Trophoblast cell (in vitro differentiated cells and primary cell): Measurements from ENCODE around the gene CFAP46.

Experiments
- DNase-seq, 2 donors: peaks; one replicate each; pipeline ENCODE4 v3.0.0-alpha.2; 2016
- H2AFZ ChIP-seq: 2 replicates; pipeline ENCODE4 v1.6.1; 2013; ENCODE audit warnings: low read length, moderate library complexity, mild to moderate bottlenecking; ENCODE audit not compliant: insufficient read depth, poor library complexity
- H2AK5ac ChIP-seq: 2 replicates; pipeline ENCODE4 v1.6.1; 2013; ENCODE audit warnings: mild to moderate bottlenecking, low read length
- H2BK120ac ChIP-seq: 2 replicates; pipeline ENCODE4 v1.6.1; 2013; ENCODE audit warnings: low read length, mild to moderate bottlenecking, moderate library complexity; ENCODE audit not compliant: insufficient read depth, poor library complexity
- H2BK12ac ChIP-seq: 2 replicates; pipeline ENCODE4 v1.6.1; 2013; ENCODE audit warnings: mild to moderate bottlenecking, low read length, moderate library complexity
- H2BK5ac ChIP-seq: 2 replicates; pipeline ENCODE4 v1.6.1; 2013; ENCODE audit warnings: low read length, low read depth, moderate library complexity, mild to moderate bottlenecking; ENCODE audit not compliant: poor library complexity
- H3K14ac ChIP-seq: 2 replicates; pipeline ENCODE4 v1.6.1; 2013; ENCODE audit warnings: mild to moderate bottlenecking, low read length
- H3K18ac ChIP-seq: 2 replicates; pipeline ENCODE4 v1.6.1; 2013; ENCODE audit warnings: mild to moderate bottlenecking, low read length
- H3K23ac ChIP-seq: 2 replicates; pipeline ENCODE4 v1.6.1; 2013; ENCODE audit warnings: low read length
- H3K27ac ChIP-seq: 2 replicates; pipeline ENCODE4 v1.5.1; 2013; ENCODE audit warnings: low read depth, mild to moderate bottlenecking, inconsistent platforms, low read length, moderate library complexity
- H3K27me3 ChIP-seq: 2 replicates; pipeline ENCODE4 v1.6.1; 2013; ENCODE audit warnings: inconsistent platforms, mild to moderate bottlenecking, low read length, moderate library complexity; ENCODE audit not compliant: insufficient read depth
- H3K36me3 ChIP-seq, 2 experiments: 1 replicate in 1 of 2; 2 replicates in 1 of 2; pipeline ENCODE4 v1.6.1; 2013; ENCODE audit warnings: low read length in 2 of 2, mild to moderate bottlenecking in 2 of 2, moderate library complexity in 1 of 2; ENCODE audit not compliant: insufficient read depth in 2 of 2, control insufficient read depth in 1 of 2
- H3K4ac ChIP-seq: 2 replicates; pipeline ENCODE4 v1.6.1; 2013; ENCODE audit warnings: low read depth, mild to moderate bottlenecking, low read length, moderate library complexity
- H3K4me1 ChIP-seq, 2 experiments: 1 replicate in 1 of 2; 2 replicates in 1 of 2; pipeline ENCODE4 v1.6.1; 2013; ENCODE audit warnings: low read length in 2 of 2, mild to moderate bottlenecking in 2 of 2, moderate library complexity in 1 of 2; ENCODE audit not compliant: insufficient read depth in 2 of 2, control insufficient read depth in 1 of 2
- H3K4me2 ChIP-seq: 2 replicates; pipeline ENCODE4 v1.6.1; 2013; ENCODE audit warnings: inconsistent platforms, mild to moderate bottlenecking, low read length, moderate library complexity
- H3K4me3 ChIP-seq: 2 replicates; pipeline ENCODE4 v1.5.1; 2013; ENCODE audit warnings: mild to moderate bottlenecking, low read depth, low read length, inconsistent platforms
- H3K79me1 ChIP-seq: one replicate; pipeline ENCODE4 v1.6.1; 2013; ENCODE audit warnings: low read length
- H3K79me2 ChIP-seq: 2 replicates; pipeline ENCODE4 v1.6.1; 2013; ENCODE audit warnings: low read length, mild to moderate bottlenecking; ENCODE audit not compliant: control insufficient read depth, insufficient read depth, poor library complexity
- H3K9ac ChIP-seq: 2 replicates; pipeline ENCODE4 v1.6.1; 2013; ENCODE audit warnings: mild to moderate bottlenecking, low read length
- H3K9me3 ChIP-seq: 2 replicates; pipeline ENCODE4 v1.6.1; 2013; ENCODE audit warnings: low read depth, mild to moderate bottlenecking, control low read depth, inconsistent platforms, low read length; ENCODE audit not compliant: insufficient read depth
- H4K12ac ChIP-seq: 2 replicates; pipeline ENCODE4 v1.6.1; 2013; ENCODE audit warnings: low read depth, mild to moderate bottlenecking, low read length, moderate library complexity
- H4K8ac ChIP-seq: 2 replicates; pipeline ENCODE4 v1.6.1; 2013; ENCODE audit warnings: low read depth, mild to moderate bottlenecking, low read length, moderate library complexity
- H4K91ac ChIP-seq: one replicate; pipeline ENCODE4 v1.6.1; 2013; ENCODE audit warnings: low read depth, mild to moderate bottlenecking, low read length, moderate library complexity
- WGBS: extraction: QIAGEN DNeasy Blood & Tissue Kit; methylation state at CpG from one replicate; pipeline ENCODE4 v1.1.7; 2013; ENCODE audit warnings: missing lambda C conversion rate; ENCODE audit not compliant: insufficient read length, insufficient coverage; ENCODE audit errors: extremely low coverage; 5-methylcytosine and 5-hydroxymethylcytosine counted together

Gene CFAP46

DNA sequence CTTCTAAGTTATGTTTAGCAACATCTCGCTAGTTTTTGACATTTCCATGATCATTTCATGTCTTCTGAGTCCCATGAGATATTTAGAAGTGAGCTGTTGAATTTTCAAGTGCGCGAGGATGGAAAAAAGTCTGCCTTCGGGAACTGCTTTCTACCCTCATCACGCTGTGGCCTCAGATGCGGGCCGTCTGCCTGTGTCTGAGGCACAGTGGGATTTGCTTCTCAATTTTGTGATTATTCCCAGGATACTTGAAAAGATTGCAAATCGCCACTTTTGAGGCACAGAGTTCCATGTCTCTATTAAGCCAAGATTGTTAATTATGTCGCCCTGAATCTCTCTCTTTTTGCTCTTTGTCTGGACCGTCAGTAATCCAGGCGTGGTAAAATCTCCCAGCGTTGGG is 125.7 kb downstream of the CFAP46 start:
- Histone ChIP-seq H2BK120ac (no peak overlapping the region), H2AK5ac (no peak overlapping the region), H3K4me2 (no peak overlapping the region), H3K4me1 (no peaks in the 10 kb centered on the region), H3K9me3 (peaks cover 14% of the 10 kb centered on the region), H3K36me3 (no peaks in the 10 kb centered on the region), H3K79me2 (no peaks in the 10 kb centered on the region), H3K14ac (no peak overlapping the region), H3K79me1 (no peaks in the 10 kb centered on the region), H3K9ac (no peak overlapping the region), H3K27ac (no peak overlapping the region), H4K12ac (no peak overlapping the region), H3K4me3 (no peak overlapping the region), H2AFZ (no peak overlapping the region), H3K18ac (no peak overlapping the region), H2BK5ac (no peak overlapping the region), H4K8ac (no peak overlapping the region), H2BK12ac (no peak overlapping the region), H4K91ac (no peak overlapping the region), H3K23ac (no peak overlapping the region), H3K4ac (no peak overlapping the region), H3K27me3 (peaks cover 2% of the 10 kb centered on the region)
- DNase-seq: peak in 1 of 2 donors; percentile 4
- WGBS: no CpG with 5 or more reads among the region's 12 CpGs

DNA sequence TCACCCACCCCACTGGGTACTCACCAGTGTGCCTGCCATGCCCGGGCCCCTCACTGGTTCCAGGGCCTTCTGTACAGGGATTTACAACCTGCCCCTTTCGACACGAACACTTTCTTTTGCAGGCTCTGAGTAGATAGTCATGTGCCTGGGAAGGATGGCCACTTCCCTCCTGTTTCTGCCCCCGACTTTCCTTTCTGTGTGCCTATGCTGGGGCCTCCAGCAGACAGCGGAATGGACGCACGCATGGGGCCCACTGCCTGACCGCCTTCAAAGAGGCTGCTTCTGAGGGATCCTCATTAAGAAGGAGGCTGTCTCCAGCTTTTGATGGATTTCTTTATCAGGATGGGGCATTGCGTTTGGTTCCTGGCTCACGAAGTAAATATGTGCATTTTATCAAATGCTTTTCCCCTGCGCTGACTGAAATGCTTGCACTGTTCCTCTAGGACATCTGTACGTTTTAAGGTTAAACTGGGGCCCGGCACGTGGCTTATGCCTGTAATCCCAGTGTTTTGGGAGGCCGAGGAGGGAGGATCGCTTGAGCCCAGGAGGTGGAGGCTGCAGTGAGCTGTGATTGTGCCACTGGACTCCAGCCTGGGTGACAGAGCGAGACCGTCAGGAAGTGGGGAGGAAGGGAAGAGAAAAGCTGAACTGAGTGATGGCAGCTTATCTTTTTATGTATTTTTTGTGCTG is 127.1 kb downstream of the CFAP46 start:
- Histone ChIP-seq H2BK12ac (no peak overlapping the region), H3K14ac (no peak overlapping the region), H4K91ac (no peak overlapping the region), H2AK5ac (no peak overlapping the region), H3K4me2 (no peak overlapping the region), H3K23ac (no peak overlapping the region), H3K9me3 (peaks cover 7% of the 10 kb centered on the region), H2BK120ac (no peak overlapping the region), H3K36me3 (no peaks in the 10 kb centered on the region), H3K18ac (no peak overlapping the region), H3K4ac (no peak overlapping the region), H2BK5ac (no peak overlapping the region), H3K9ac (no peak overlapping the region), H2AFZ (no peak overlapping the region), H3K4me1 (no peaks in the 10 kb centered on the region), H3K27me3 (peaks cover 2% of the 10 kb centered on the region), H3K27ac (no peak overlapping the region), H4K12ac (no peak overlapping the region), H3K79me1 (no peaks in the 10 kb centered on the region), H3K4me3 (no peak overlapping the region), H3K79me2 (no peaks in the 10 kb centered on the region), H4K8ac (no peak overlapping the region)
- no peak for DNase-seq
- no CpG with 5 or more reads among the region's 18 CpGs for WGBS

DNA sequence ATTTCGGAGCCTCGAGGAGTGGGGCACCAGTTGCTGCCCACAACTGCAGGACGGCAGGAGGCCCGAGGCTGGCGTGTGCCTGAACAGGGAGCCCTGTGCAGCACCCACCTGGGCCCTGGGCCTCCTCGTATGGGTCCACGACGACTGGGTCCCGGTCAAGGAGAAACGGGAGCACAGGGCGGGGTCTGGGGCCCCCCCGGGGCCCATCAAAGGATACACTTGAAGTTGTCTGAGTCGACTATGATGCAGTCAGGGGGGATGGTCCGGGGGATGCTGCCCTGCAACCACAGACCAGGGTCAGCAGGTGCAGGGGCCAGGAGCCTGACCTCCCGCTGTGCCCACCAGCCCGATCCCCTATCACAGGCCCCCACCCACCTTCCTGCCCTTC is 127.9 kb downstream of the CFAP46 start:
- Histone ChIP-seq H3K9ac (no peak overlapping the region), H3K4me2 (no peak overlapping the region), H3K23ac (no peak overlapping the region), H3K27ac (no peak overlapping the region), H3K4me3 (no peak overlapping the region), H2AFZ (no peak overlapping the region), H3K27me3 (peaks cover 2% of the 10 kb centered on the region), H2AK5ac (no peak overlapping the region), H3K4me1 (no peaks in the 10 kb centered on the region), H3K36me3 (no peaks in the 10 kb centered on the region), H4K12ac (no peak overlapping the region), H3K14ac (no peak overlapping the region), H3K79me1 (no peaks in the 10 kb centered on the region), H3K18ac (no peak overlapping the region), H3K79me2 (no peaks in the 10 kb centered on the region), H2BK5ac (no peak overlapping the region), H3K9me3 (peaks cover 4% of the 10 kb centered on the region), H3K4ac (no peak overlapping the region), H4K8ac (no peak overlapping the region), H2BK120ac (no peak overlapping the region), H4K91ac (no peak overlapping the region), H2BK12ac (no peak overlapping the region)
- WGBS: no CpG with 5 or more reads among the region's 16 CpGs
- DNase-seq: no peak

DNA sequence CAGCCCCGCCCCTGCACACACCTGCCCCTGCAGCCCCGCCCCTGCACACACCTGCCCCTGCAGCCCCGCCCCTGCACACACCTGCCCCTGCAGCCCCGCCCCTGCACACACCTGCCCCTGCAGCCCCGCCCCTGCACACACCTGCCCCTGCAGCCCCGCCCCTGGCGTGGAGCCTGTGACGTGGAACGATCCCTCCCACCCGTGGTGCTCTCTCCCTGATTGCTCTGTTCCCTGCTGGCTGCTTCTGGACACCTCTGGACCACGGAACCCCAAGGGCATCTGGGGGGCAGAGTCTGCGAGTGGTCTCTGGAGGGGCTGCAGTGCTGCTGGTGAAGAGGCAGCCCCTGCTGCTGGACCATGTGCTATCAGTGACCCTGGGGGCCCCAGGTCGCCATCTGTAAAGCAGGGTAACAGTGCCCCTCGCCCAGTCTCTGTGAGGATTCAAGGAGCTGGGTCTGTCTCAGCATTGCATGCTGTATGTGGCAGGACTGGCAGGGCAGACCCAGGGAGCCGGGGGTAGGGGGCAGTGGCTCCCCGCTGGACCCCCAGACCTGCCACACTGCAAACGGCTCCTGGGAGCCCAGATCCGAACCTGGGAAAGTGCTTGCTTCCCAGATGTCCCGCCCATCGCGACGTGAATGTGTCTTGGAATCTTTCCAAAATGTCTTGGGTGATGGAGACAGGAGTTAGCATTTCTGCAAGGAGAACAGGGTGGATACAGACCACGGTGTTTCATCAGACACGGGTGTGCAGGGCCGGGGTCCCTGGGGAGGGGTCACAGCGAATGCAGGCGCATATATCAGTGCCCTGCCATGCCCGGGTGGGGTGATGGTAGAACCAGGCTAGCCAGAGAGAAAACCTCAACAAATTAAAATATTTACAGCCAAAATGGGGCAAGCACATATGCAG is 128.6 kb downstream of the CFAP46 start:
- no peak overlapping the region for H2BK120ac ChIP-seq
- no peaks in the 10 kb centered on the region for H3K36me3 ChIP-seq
- no CpG with 5 or more reads among the region's 28 CpGs for WGBS
- no peaks in the 10 kb centered on the region for H3K79me2 ChIP-seq
- H3K79me1 ChIP-seq: no peaks in the 10 kb centered on the region
- H3K27ac ChIP-seq: no peak overlapping the region
- no peak overlapping the region for H4K91ac ChIP-seq
- H4K8ac ChIP-seq: no peak overlapping the region
- peaks cover 6% of the 10 kb centered on the region for H3K9me3 ChIP-seq
- H3K4me2 ChIP-seq: no peak overlapping the region
- H3K27me3 ChIP-seq: peaks cover 2% of the 10 kb centered on the region
- no peak overlapping the region for H2BK5ac ChIP-seq
- H3K18ac ChIP-seq: no peak overlapping the region
- no peaks in the 10 kb centered on the region for H3K4me1 ChIP-seq
- H2BK12ac ChIP-seq: no peak overlapping the region
- no peak overlapping the region for H3K23ac ChIP-seq
- H2AFZ ChIP-seq: no peak overlapping the region
- H3K4me3 ChIP-seq: no peak overlapping the region
- H3K14ac ChIP-seq: no peak overlapping the region
- no peak overlapping the region for H4K12ac ChIP-seq
- H2AK5ac ChIP-seq: no peak overlapping the region
- no peak overlapping the region for H3K9ac ChIP-seq
- DNase-seq: no peak
- no peak overlapping the region for H3K4ac ChIP-seq
